CD14-positive monocyte (primary cell): ENCODE results near the gene DNAH1. TPM values are rescaled to one million over a fixed set of nuclear protein-coding genes. Genes with fewer than 3 reads are reported as not detected.

Experiments
- DNase-seq, 3 donors: peaks; one replicate each; pipeline ENCODE4 v3.0.0-alpha.2; 2011 to 2022
- H2AFZ ChIP-seq: 2 replicates; pipeline ENCODE4 v1.6.0; 2012; ENCODE audit warnings: mild to moderate bottlenecking, low read depth, low read length, inconsistent platforms; ENCODE audit not compliant: insufficient read depth, poor library complexity, severe bottlenecking
- H3K27ac ChIP-seq, 2 donors: 1 replicate in 1 of 2; 2 replicates in 1 of 2; pipeline ENCODE4 v1.5.1; 2012 to 2013; ENCODE audit warnings: low read length in 2 of 2, control low read depth in 1 of 2, inconsistent platforms in 1 of 2, low read depth in 1 of 2, mild to moderate bottlenecking in 1 of 2
- H3K27me3 ChIP-seq, 2 donors: one replicate each; pipeline versions ENCODE4 v1.6.0 to v1.6.1; 2011 to 2013; ENCODE audit warnings: low read length in 2 of 2; ENCODE audit not compliant: control insufficient read depth in 2 of 2, insufficient read depth in 2 of 2
- H3K36me3 ChIP-seq, 2 donors: replicated peaks in 1 of 2; 1 replicate in 1 of 2; 2 replicates in 1 of 2; pipeline versions ENCODE4 v1.5.1 to v1.6.1; 2012 to 2013; ENCODE audit warnings: low read length in 2 of 2, control low read depth in 1 of 2, inconsistent platforms in 1 of 2, mild to moderate bottlenecking in 1 of 2; ENCODE audit not compliant: insufficient read depth in 2 of 2, control insufficient read depth in 1 of 2
- H3K4me1 ChIP-seq, 2 donors: 1 replicate in 1 of 2; 2 replicates in 1 of 2; pipeline versions ENCODE4 v1.5.1 to v1.6.1; 2012 to 2013; ENCODE audit warnings: low read length in 2 of 2, control low read depth in 1 of 2, inconsistent platforms in 1 of 2, mild to moderate bottlenecking in 1 of 2, moderate library complexity in 1 of 2; ENCODE audit not compliant: insufficient read depth in 2 of 2, control insufficient read depth in 1 of 2
- H3K4me2 ChIP-seq: replicated peaks from 2 replicates; pipeline ENCODE3; 2012; ENCODE audit warnings: low read length, moderate library complexity, mild to moderate bottlenecking; ENCODE audit not compliant: poor library complexity, severe bottlenecking; ENCODE audit errors: extremely low read depth
- H3K4me3 ChIP-seq, 3 experiments: fragments of 200-600 bp in 1 of 3; sonication (generic) in 1 of 3; replicated peaks in 1 of 3; 1 replicate in 2 of 3; 2 replicates in 1 of 3; pipeline ENCODE4 v1.5.1; 2011 to 2013; ENCODE audit warnings: low read length in 3 of 3, mild to moderate bottlenecking in 3 of 3, control low read depth in 2 of 3, low read depth in 2 of 3, inconsistent platforms in 1 of 3, moderate library complexity in 1 of 3
- H3K79me2 ChIP-seq: 2 replicates; pipeline ENCODE4 v1.6.0; 2012; ENCODE audit warnings: mild to moderate bottlenecking, control low read depth, inconsistent platforms, low read length, moderate library complexity; ENCODE audit not compliant: insufficient read depth
- H3K9ac ChIP-seq: 2 replicates; pipeline ENCODE4 v1.6.0; 2017; ENCODE audit warnings: low read length, mild to moderate bottlenecking; ENCODE audit not compliant: insufficient read depth, poor library complexity, severe bottlenecking
- H3K9me3 ChIP-seq, 2 donors: replicated peaks in 1 of 2; 1 replicate in 1 of 2; 2 replicates in 1 of 2; pipeline versions ENCODE4 v1.5.1 to v1.6.1; 2012 to 2013; ENCODE audit warnings: low read length in 2 of 2, control low read depth in 1 of 2; ENCODE audit not compliant: control insufficient read depth in 1 of 2, insufficient read depth in 1 of 2
- H4K20me1 ChIP-seq: 2 replicates; pipeline ENCODE4 v1.6.0; 2012; ENCODE audit warnings: mild to moderate bottlenecking, low read length, control low read depth, moderate library complexity; ENCODE audit not compliant: insufficient read depth
- H3K27ac Mint-ChIP-seq, 7 donors: one replicate each; pipeline ENCODE4 v1.8.0; 2020; ENCODE audit warnings: mild to moderate bottlenecking in 7 of 7, mixed read lengths in 7 of 7, moderate library complexity in 6 of 7, inconsistent platforms in 2 of 7
- H3K27me3 Mint-ChIP-seq, 3 donors: one replicate each; pipeline ENCODE4 v1.8.0; 2021 to 2022; ENCODE audit warnings: low read depth in 3 of 3, mild to moderate bottlenecking in 3 of 3, mixed read lengths in 3 of 3, moderate library complexity in 3 of 3, inconsistent platforms in 1 of 3
- H3K36me3 Mint-ChIP-seq, 2 donors: one replicate each; pipeline ENCODE4 v1.8.0; 2020; ENCODE audit warnings: mixed read lengths in 2 of 2, inconsistent platforms in 1 of 2, mild to moderate bottlenecking in 1 of 2
- H3K4me1 Mint-ChIP-seq: one replicate; pipeline ENCODE4 v1.8.0; 2020; ENCODE audit warnings: mild to moderate bottlenecking, mixed read lengths
- H3K4me3 Mint-ChIP-seq, 2 donors: one replicate each; pipeline ENCODE4 v1.8.0; 2020; ENCODE audit warnings: mild to moderate bottlenecking in 2 of 2, mixed read lengths in 2 of 2, moderate library complexity in 1 of 2
- H3K9me3 Mint-ChIP-seq, 7 donors: one replicate each; pipeline ENCODE4 v1.8.0; 2020 to 2022; ENCODE audit warnings: mixed read lengths in 7 of 7, mild to moderate bottlenecking in 6 of 7, moderate library complexity in 6 of 7, inconsistent platforms in 2 of 7
- WGBS: methylation state at CpG from one replicate; pipeline ENCODE4 v1.1.5; 2013; ENCODE audit warnings: missing lambda C conversion rate; ENCODE audit not compliant: insufficient coverage; 5-methylcytosine and 5-hydroxymethylcytosine counted together
- intact Hi-C, 2 donors: fragments of 100-400 bp; cut with micrococcal nuclease; formaldehyde crosslinking; loops; one replicate each; pipeline versions ENCODE4 v1.15.0 to v1.15.1; 2023
- polyA plus RNA-seq, 3 donors: library from polyadenylated mRNA; depleted of rRNA in 1 of 3; unstranded in 2 of 3; stranded (reverse) in 1 of 3; fragments of 300-500 nt in 2 of 3; fragments of >200 nt in 1 of 3; fragmentation: Illumina TruSeq in 2 of 3; gene quantifications; 1 replicate in 2 of 3; 2 replicates in 1 of 3; pipeline ENCODE4 v1.2.3, GENCODE V29; 2012 to 2021
- TF ChIP-seq, protein P1 (sequence below): fragments of 200-600 bp; IDR thresholded peaks from one replicate; pipeline ENCODE4 v1.8.0; 2022; ENCODE audit warnings: antibody characterized with exemption, mild to moderate bottlenecking

DNAH1 gene
- polyA plus RNA-seq, 3 donors, result 0.15 to 47.0 (median 0.25) TPM

DNA sequence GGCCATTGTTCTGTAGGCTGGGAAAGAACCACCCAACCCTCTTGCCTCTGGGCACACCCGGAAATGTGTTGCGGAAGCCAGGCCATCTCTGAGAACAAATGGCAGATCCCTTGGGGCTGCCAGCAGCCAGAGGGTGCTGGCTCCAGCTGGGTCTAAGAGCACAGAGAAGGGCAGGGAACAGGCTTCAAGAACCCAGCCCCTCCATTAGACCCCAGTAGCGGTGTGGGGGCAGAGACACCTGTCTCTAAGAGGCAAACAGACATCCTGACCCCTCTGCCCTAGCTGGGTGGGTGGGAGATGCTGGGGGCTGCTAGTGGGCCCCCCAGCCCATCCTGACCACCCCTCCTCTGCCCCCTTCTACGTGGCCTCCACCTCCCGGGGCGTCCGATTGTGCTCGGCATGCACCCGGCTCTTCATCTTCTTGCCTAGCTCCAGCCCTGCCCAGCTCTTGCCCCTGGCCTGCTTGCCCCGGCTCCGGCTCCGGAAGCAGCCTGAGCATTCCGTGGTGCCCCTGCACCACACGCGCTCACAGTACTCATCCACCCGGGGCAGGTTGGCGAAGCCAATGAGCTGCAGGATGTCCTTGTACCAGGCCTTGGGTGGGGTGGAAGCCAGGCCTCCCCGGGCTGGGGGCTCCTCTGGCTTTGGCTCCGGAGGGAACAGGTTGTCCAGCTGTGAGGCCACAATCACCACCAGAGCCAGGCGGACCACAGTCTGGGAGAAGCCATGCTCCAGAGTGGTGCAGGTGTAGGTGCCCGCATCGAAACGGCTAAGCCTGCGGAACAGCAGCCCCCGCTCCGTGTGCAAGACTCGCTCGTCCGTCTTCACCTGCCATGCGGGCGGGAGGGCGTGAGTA lies 119.4 kb downstream of the DNAH1 start:
- H3K9ac ChIP-seq, result no peak overlapping the region
- no peak overlapping the region for H3K4me3 Mint-ChIP-seq
- TF ChIP-seq, protein P1, sequence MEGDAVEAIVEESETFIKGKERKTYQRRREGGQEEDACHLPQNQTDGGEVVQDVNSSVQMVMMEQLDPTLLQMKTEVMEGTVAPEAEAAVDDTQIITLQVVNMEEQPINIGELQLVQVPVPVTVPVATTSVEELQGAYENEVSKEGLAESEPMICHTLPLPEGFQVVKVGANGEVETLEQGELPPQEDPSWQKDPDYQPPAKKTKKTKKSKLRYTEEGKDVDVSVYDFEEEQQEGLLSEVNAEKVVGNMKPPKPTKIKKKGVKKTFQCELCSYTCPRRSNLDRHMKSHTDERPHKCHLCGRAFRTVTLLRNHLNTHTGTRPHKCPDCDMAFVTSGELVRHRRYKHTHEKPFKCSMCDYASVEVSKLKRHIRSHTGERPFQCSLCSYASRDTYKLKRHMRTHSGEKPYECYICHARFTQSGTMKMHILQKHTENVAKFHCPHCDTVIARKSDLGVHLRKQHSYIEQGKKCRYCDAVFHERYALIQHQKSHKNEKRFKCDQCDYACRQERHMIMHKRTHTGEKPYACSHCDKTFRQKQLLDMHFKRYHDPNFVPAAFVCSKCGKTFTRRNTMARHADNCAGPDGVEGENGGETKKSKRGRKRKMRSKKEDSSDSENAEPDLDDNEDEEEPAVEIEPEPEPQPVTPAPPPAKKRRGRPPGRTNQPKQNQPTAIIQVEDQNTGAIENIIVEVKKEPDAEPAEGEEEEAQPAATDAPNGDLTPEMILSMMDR, result no peak
- H4K20me1 ChIP-seq, result no peaks in the 10 kb centered on the region
- no peak overlapping the region for H3K27ac ChIP-seq
- peaks cover 0 to 9% (median 6%) of the 10 kb centered on the region in 3 donors for H3K27me3 Mint-ChIP-seq
- H3K9me3 ChIP-seq, result no peaks in the 10 kb centered on the region
- no peaks in the 10 kb centered on the region for H3K36me3 Mint-ChIP-seq
- H3K4me1 ChIP-seq, result peaks cover 36 to 39% of the 10 kb centered on the region in 2 donors
- no peaks in the 10 kb centered on the region for H3K27me3 ChIP-seq
- no peaks in the 10 kb centered on the region for H3K36me3 ChIP-seq
- H3K27ac Mint-ChIP-seq, result no peak overlapping the region
- H3K4me3 ChIP-seq, result no peak overlapping the region
- WGBS, result 97% methylated on average over 18 of the region's 32 CpGs
- H2AFZ ChIP-seq, result no peak overlapping the region
- H3K4me2 ChIP-seq, result no peak overlapping the region
- H3K79me2 ChIP-seq, result no peaks in the 10 kb centered on the region
- H3K4me1 Mint-ChIP-seq, result peaks cover 40% of the 10 kb centered on the region
- peaks cover 0 to 3% (median 0%) of the 10 kb centered on the region in 7 donors for H3K9me3 Mint-ChIP-seq
- no peak for DNase-seq
- intact Hi-C loops, result no loop called here

DNA sequence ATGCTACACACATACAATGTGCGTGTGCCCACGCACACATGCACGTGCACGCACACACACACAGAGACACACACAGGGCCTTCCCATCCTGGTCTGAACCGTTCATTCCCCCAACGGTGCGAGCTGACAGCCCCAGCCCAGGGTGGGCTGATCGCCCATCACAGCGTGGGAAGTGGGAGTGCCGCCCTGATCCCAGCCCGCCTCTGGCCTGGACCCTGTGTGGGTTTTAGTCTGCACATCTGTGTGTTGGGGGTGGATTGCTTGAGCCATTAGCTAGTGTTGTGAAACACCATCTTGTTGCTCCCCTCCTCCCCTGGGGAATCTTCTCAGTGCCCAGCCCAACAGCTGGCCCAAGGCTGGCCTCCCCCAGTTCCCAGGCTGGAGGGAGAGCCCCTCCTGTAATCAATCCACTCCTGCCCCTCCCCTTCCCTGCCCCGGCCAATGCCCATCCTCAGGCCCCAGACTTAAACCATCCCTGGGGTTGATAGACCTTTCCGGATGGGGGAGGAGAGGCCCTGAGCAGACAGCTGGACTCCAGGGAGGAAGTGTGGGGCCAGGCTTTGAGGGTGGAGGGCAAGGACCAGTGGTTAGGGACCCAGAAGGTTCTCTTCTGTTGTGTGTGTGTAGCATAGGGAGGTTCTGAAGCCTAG lies 120.5 kb downstream of the DNAH1 start:
- H3K4me3 ChIP-seq, result no peak overlapping the region
- 37% methylated on average over 3 of the region's 13 CpGs for WGBS
- peaks cover 36 to 39% of the 10 kb centered on the region in 2 donors for H3K4me1 ChIP-seq
- H4K20me1 ChIP-seq, result no peaks in the 10 kb centered on the region
- Mint-ChIP-seq H3K36me3 (no peaks in the 10 kb centered on the region), H3K9me3 (peaks cover 0 to 3% (median 0%) of the 10 kb centered on the region in 7 donors), H3K4me3 (peak overlapping the region in 1 of 2 donors; percentile 27), H3K27me3 (peaks cover 0 to 7% (median 3%) of the 10 kb centered on the region in 3 donors), H3K27ac (peak overlapping the region in 3 of 7 donors; percentile 36 to 57 (median 42)), H3K4me1 (peaks cover 40% of the 10 kb centered on the region)
- H3K27me3 ChIP-seq, result no peaks in the 10 kb centered on the region
- no peak overlapping the region for H3K9ac ChIP-seq
- no peaks in the 10 kb centered on the region for H3K36me3 ChIP-seq
- H2AFZ ChIP-seq, result peak overlapping the region; percentile 72
- intact Hi-C loops, result no loop called here
- DNase-seq, result peak in 1 of 3 donors; percentile 8
- no peak overlapping the region for H3K27ac ChIP-seq
- TF ChIP-seq, protein P1, result no peak
- no peaks in the 10 kb centered on the region for H3K79me2 ChIP-seq
- peak overlapping the region; percentile 30 for H3K4me2 ChIP-seq
- no peaks in the 10 kb centered on the region for H3K9me3 ChIP-seq
